ENCODE measurements around the gene NDEL1. TPM values are rescaled to one million over a fixed set of nuclear protein-coding genes. Genes with fewer than 3 reads are reported as not detected.
A peak's percentile ranks its signal among the peaks of the same experiment; 100 is the strongest.

Gene NDEL1
- total and polyA plus RNA-seq, 2 experiments from 2014 or later: 25.7 to 47.3 TPM

DNA sequence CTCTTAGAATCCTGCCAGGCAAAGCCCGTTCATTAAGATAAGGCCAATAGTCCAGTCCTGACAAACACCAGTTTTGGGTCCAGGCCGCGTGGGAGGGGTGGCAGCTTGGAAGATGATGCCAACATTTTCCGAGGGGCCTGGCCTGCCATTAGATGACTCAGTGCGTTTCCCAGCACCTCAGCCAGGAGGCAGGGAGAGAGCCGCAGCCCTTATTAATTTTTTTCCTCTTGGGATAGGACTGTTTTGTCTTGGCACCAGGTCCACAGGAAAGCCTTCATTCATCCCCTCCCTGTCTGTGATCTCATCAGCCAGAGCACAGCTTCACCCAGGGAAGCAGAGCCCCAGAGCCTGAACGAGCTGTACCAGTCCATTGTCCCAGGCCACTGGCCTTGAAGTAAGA lies 4.7 kb upstream of the NDEL1 start:
- Histone ChIP-seq H3K27ac (no peak overlapping the region), H3K9me3 (ENCODE audit: low read depth) (no peaks in the 10 kb centered on the region), H3K4me1 (ENCODE audit: low read depth) (no peaks in the 10 kb centered on the region), H3K36me3 (no peaks in the 10 kb centered on the region), H3K27me3 (no peaks in the 10 kb centered on the region), H3K4me3 (no peak overlapping the region)
- TF ChIP-seq, protein P1, sequence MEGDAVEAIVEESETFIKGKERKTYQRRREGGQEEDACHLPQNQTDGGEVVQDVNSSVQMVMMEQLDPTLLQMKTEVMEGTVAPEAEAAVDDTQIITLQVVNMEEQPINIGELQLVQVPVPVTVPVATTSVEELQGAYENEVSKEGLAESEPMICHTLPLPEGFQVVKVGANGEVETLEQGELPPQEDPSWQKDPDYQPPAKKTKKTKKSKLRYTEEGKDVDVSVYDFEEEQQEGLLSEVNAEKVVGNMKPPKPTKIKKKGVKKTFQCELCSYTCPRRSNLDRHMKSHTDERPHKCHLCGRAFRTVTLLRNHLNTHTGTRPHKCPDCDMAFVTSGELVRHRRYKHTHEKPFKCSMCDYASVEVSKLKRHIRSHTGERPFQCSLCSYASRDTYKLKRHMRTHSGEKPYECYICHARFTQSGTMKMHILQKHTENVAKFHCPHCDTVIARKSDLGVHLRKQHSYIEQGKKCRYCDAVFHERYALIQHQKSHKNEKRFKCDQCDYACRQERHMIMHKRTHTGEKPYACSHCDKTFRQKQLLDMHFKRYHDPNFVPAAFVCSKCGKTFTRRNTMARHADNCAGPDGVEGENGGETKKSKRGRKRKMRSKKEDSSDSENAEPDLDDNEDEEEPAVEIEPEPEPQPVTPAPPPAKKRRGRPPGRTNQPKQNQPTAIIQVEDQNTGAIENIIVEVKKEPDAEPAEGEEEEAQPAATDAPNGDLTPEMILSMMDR (IDR thresholded peaks at IDR 0.05; ENCODE audit: low read depth, low read length): peak; percentile 6
- DNase-seq (ENCODE audit: low read depth in 1 of 2, low spot score in 1 of 2): peak in 1 of 2 donors; percentile 88

DNA sequence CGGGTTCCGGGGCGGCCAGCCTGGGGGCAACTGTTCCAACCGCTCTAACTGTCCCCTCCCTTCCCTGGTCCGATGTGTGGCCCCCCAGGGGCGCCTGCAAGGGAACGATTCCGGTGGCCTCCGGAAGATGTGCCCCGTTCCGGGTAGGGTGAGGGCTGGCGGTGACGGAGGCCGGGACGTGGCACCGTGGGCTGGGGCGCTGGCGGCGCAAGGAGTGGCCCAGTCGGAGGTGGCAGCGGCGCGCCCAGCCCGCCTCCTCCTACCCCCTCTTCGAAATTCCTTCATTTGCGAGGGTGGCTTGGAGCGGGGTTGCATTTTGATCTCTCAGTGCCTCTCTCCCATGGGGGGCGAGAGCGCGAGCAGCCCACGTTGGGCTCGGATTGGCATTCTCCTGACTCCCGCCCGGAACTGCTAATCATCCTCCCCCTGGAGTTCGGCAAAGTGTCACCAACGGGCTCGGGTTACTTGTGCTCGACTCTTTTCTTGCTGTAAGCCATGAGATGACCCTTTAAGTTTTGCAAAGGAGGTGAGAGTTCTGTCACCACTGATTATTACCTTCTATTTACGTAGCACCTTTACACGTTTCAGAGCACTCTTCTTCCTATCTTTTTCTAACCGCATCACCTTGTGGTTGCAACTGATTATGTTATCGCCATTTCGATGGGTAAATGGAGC lies 622 bp downstream of the NDEL1 start:
- DNase-seq (ENCODE audit: low read depth in 1 of 2, low spot score in 1 of 2): peak; percentile 55 to 82
- no peaks in the 10 kb centered on the region for H3K36me3 ChIP-seq
- H3K4me3 ChIP-seq: peak overlapping the region; percentile 83
- peaks cover 10% of the 10 kb centered on the region for H3K4me1 ChIP-seq (ENCODE audit: low read depth)
- peak overlapping the region; percentile 99 for H3K27ac ChIP-seq
- no peaks in the 10 kb centered on the region for H3K27me3 ChIP-seq
- H3K9me3 ChIP-seq (ENCODE audit: low read depth): no peaks in the 10 kb centered on the region
- TF ChIP-seq, protein P1 (IDR thresholded peaks at IDR 0.05; ENCODE audit: low read depth, low read length): no peak

DNA sequence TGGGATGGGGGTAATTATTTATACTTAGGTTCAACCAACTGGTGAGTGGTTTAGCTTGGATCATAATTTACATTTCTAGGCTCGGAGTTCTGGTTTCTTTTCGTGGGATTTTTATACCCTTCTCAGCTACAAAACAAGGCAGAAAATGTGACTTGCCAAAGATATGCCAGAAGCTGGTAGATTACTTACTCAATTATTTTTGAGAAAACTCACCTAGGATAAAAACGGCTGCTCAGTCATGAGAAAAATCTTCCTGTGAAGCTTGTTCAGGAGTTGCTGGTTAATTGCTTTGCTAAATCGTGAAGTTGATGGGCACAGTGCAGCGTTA lies 1.1 kb downstream of the NDEL1 start:
- Histone ChIP-seq H3K4me3 (peak overlapping the region; percentile 83), H3K36me3 (no peaks in the 10 kb centered on the region), H3K4me1 (ENCODE audit: low read depth) (peaks cover 10% of the 10 kb centered on the region), H3K27me3 (no peaks in the 10 kb centered on the region), H3K9me3 (ENCODE audit: low read depth) (no peaks in the 10 kb centered on the region), H3K27ac (peak overlapping the region; percentile 99)
- TF ChIP-seq, protein P1 (IDR thresholded peaks at IDR 0.05; ENCODE audit: low read depth, low read length): no peak
- peak in 1 of 2 donors; percentile 12 for DNase-seq (ENCODE audit: low read depth in 1 of 2, low spot score in 1 of 2)

DNA sequence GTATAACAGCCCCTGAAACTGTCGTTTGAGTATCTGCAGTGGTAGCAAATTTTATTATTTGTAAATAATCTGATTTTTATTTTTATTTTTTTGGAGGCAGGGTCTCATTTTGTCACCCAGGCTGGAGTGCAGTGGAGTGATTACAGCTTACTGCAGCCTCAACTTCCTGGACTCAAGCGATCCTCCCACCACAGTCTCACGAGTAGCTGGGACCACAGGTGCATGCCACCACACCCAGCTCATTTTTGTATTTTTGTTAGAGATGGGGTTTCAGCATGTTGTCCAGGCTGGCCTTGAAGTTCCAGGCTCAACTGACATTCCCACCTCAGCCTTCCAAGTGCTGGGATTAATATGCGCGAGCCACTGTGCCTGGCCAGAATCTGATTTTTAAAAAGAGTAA lies 2.8 kb downstream of the NDEL1 start:
- no peak overlapping the region for H3K4me3 ChIP-seq
- H3K9me3 ChIP-seq (ENCODE audit: low read depth): no peaks in the 10 kb centered on the region
- H3K27ac ChIP-seq: no peak overlapping the region
- no peak for DNase-seq (ENCODE audit: low read depth in 1 of 2, low spot score in 1 of 2)
- TF ChIP-seq, protein P1 (IDR thresholded peaks at IDR 0.05; ENCODE audit: low read depth, low read length): no peak
- no peaks in the 10 kb centered on the region for H3K36me3 ChIP-seq
- H3K27me3 ChIP-seq: no peaks in the 10 kb centered on the region
- H3K4me1 ChIP-seq (ENCODE audit: low read depth): peaks cover 10% of the 10 kb centered on the region

DNA sequence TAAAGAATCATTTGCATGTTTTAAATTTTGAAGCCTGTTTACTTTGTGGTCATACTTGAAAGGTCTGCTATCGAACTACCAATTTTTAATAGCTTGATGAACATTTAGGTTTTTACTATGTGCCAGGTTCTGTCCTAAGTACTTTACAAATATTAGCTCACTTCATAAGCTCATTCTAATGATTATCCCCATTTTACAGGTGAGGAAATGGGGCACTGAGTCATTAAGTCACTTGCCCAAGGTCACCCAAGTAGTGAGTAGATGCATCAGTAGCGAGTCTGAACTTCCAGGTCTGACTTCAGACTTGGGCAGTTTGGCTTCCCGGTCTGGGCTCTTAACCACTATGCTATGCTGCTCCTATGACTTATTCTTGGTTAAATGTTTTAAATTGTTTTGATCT lies 4.0 kb downstream of the NDEL1 start:
- no peak overlapping the region for H3K27ac ChIP-seq
- H3K36me3 ChIP-seq: peaks cover 3% of the 10 kb centered on the region
- H3K4me1 ChIP-seq (ENCODE audit: low read depth): peaks cover 10% of the 10 kb centered on the region
- TF ChIP-seq, protein P1 (IDR thresholded peaks at IDR 0.05; ENCODE audit: low read depth, low read length): no peak
- DNase-seq (ENCODE audit: low read depth in 1 of 2, low spot score in 1 of 2): no peak
- no peaks in the 10 kb centered on the region for H3K9me3 ChIP-seq (ENCODE audit: low read depth)
- no peak overlapping the region for H3K4me3 ChIP-seq
- no peaks in the 10 kb centered on the region for H3K27me3 ChIP-seq
